A673 (cell line): ENCODE results near the gene EHMT1. TPM values are rescaled to one million over a fixed set of nuclear protein-coding genes. Genes with fewer than 3 reads are reported as not detected.

Experiments used
- BruUV-seq: library from RNA; stranded (reverse); fragments of 400-500 nt; replicated peaks from 2 replicates; lab custom pipeline; 2021; lab: Mats Ljungman, UMichigan
- CTCF ChIA-PET: fragments of 300-600 bp; sonication (Branson Sonifier 250); formaldehyde crosslinking; loops from one replicate; lab custom pipeline; 2022; ENCODE audit warnings: antibody characterized with exemption; lab: Charles Lee
- POLR2A ChIA-PET: fragments of 300-600 bp; sonication (Branson Sonifier 250); formaldehyde crosslinking; loops from one replicate; lab custom pipeline; 2022; ENCODE audit warnings: antibody characterized with exemption; ENCODE audit not compliant: low non-redundant PET; lab: Charles Lee
- DNase-seq: peaks from one replicate; pipeline ENCODE4 v3.0.0-alpha.2; 2015; ENCODE audit warnings: low spot score
- H3K27ac ChIP-seq: fragments of 200-600 bp; sonication (generic); 2 replicates; pipeline ENCODE4 v1.5.1; 2016; ENCODE audit warnings: mixed run types, low read depth, mild to moderate bottlenecking, mixed read lengths, antibody characterized with exemption, low read length; ENCODE audit not compliant: poor library complexity, severe bottlenecking
- H3K27me3 ChIP-seq: fragments of 200-600 bp; sonication (generic); replicated peaks from 2 replicates; pipeline ENCODE4 v1.6.1; 2017; ENCODE audit warnings: mixed run types, low read depth, mild to moderate bottlenecking, mixed read lengths, antibody characterized with exemption, low read length; ENCODE audit not compliant: insufficient read depth, poor library complexity
- H3K36me3 ChIP-seq: fragments of 200-600 bp; sonication (generic); 2 replicates; pipeline ENCODE4 v1.6.1; 2016; ENCODE audit warnings: mixed run types, mild to moderate bottlenecking, mixed read lengths, antibody characterized with exemption, low read length; ENCODE audit not compliant: insufficient read depth, poor library complexity, severe bottlenecking
- H3K4me1 ChIP-seq: fragments of 200-600 bp; sonication (generic); 2 replicates; pipeline ENCODE4 v1.6.1; 2017; ENCODE audit warnings: mixed run types, mild to moderate bottlenecking, mixed read lengths, antibody characterized with exemption, low read length; ENCODE audit not compliant: insufficient read depth, poor library complexity, severe bottlenecking
- H3K4me3 ChIP-seq: fragments of 200-600 bp; sonication (generic); 2 replicates; pipeline ENCODE4 v1.5.1; 2016; ENCODE audit warnings: low read depth, mixed run types, mild to moderate bottlenecking, mixed read lengths, low read length; ENCODE audit not compliant: poor library complexity, severe bottlenecking
- H3K9me3 ChIP-seq: fragments of 200-600 bp; sonication (generic); 2 replicates; pipeline ENCODE4 v1.6.1; 2016; ENCODE audit warnings: mixed run types, low read depth, mild to moderate bottlenecking, mixed read lengths, antibody characterized with exemption, low read length; ENCODE audit not compliant: poor library complexity, severe bottlenecking
- CTCF ChIP-seq: fragments of 300-800, 200-600 bp; sonication (generic); conservative IDR thresholded peaks from 2 replicates; pipeline ENCODE4 v1.5.1; 2017; ENCODE audit warnings: low read depth, mild to moderate bottlenecking, antibody characterized with exemption, low read length, moderate library complexity, mixed read lengths
- EZH2 ChIP-seq: fragments of 200-600 bp; sonication (generic); IDR thresholded peaks from 2 replicates; pipeline ENCODE4 v1.6.1; 2017; ENCODE audit warnings: borderline replicate concordance, low read depth, mild to moderate bottlenecking, mixed read lengths, antibody characterized with exemption, low read length; ENCODE audit not compliant: poor library complexity, severe bottlenecking
- intact Hi-C: fragments of 100-400 bp; cut with micrococcal nuclease; formaldehyde crosslinking; loops from one replicate; pipeline ENCODE4 v1.10.0; 2022; ENCODE audit not compliant: unreplicated experiment
- total RNA-seq: library from RNA; stranded (reverse); gene quantifications from 2 replicates; pipeline ENCODE4 v1.2.3, GENCODE V29; 2021

EHMT1 gene
- total RNA-seq, 1 experiment from 2014 or later = 115 TPM

DNA sequence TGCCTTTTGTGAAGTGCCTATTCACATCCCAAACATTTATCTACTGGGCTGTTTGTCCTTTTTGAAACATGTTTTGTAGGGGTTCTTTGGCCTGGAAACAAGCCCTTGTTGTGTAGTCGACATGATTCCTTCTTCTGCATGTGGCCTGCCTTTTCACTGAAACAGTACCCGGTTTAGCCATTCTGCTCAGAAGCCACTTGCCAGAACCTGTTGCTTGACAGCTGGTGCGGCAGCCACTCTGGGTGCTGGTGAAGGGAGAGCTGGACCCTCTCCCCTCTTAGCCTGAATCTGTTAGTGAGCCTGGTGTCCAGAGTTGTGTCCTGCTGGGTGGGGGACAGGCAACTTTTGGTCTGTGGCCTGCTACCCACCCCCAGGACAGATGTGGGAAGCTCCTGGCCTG is 129.9 kb downstream of the EHMT1 start:
- POLR2A ChIA-PET = no interaction called here
- no peaks in the 10 kb centered on the region for H3K9me3 ChIP-seq
- H3K4me3 ChIP-seq = no peak overlapping the region
- CTCF ChIA-PET = no interaction called here
- H3K36me3 ChIP-seq = peaks cover 20% of the 10 kb centered on the region
- no TSS peak for BruUV-seq
- H3K27me3 ChIP-seq = no peaks in the 10 kb centered on the region
- no peak overlapping the region for H3K27ac ChIP-seq
- peaks cover 6% of the 10 kb centered on the region for H3K4me1 ChIP-seq
- TF ChIP-seq EZH2 = no peak
- no peak for TF ChIP-seq CTCF
- DNase-seq = no peak
- intact Hi-C loops = no loop called here

DNA sequence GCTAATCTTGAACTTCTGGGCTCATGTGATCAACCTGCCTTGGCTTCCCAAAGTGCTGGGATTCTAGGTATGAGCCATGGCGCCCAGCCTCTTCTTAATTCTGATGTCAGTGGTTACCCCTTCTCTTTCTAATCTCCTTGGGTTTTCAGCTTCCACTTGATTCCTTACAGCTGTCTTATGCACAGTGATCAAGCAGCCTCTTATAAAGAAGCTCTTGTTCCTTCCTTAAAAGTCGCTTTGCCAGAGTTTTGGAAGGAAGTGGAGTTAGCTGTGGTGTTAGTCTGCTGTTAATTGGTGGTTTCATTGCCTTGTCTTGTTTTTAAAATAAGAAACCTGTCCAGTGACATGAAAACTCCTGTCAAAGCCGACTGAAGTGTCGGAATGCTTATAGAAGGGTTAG is 130.7 kb downstream of the EHMT1 start:
- intact Hi-C loops = no loop called here
- Histone ChIP-seq H3K27ac (peak overlapping the region; percentile 21), H3K4me1 (peaks cover 6% of the 10 kb centered on the region), H3K27me3 (no peaks in the 10 kb centered on the region), H3K4me3 (no peak overlapping the region), H3K9me3 (no peaks in the 10 kb centered on the region), H3K36me3 (peaks cover 20% of the 10 kb centered on the region)
- BruUV-seq = no TSS peak
- CTCF ChIA-PET = interaction anchor here (0.6 kb wide), 1 partner anchor 170 kb away, joined by 3 read pairs; no protein-coding TSS in a partner anchor
- POLR2A ChIA-PET = no interaction called here
- no peak for DNase-seq
- TF ChIP-seq EZH2 (no peak), CTCF (no peak)

DNA sequence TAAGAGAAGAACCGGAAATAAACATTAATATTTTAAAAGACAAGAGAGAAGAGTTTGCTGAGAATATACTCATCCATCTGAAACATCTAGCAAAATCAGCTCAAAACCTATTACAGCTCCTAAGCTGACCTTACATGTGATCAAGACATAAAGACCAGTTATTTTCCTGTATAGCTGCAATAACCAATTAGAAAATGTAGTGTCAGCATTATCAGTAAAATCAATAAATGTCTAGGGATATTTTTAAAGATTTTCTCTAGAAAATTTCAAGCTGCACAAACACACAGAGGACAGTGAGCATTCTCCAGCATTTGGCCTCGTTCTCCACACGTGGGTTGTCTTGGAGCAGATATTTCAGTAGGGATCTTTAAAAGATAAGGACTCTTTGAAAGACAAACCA is 131.2 kb downstream of the EHMT1 start:
- TF ChIP-seq EZH2 (no peak), CTCF (no peak)
- Histone ChIP-seq H3K4me1 (peaks cover 6% of the 10 kb centered on the region), H3K9me3 (no peaks in the 10 kb centered on the region), H3K36me3 (peaks cover 20% of the 10 kb centered on the region), H3K27me3 (no peaks in the 10 kb centered on the region), H3K27ac (peak overlapping the region; percentile 21), H3K4me3 (no peak overlapping the region)
- intact Hi-C loops = no loop called here
- no peak for DNase-seq
- BruUV-seq = no TSS peak
- POLR2A ChIA-PET = no interaction called here
- CTCF ChIA-PET = no interaction called here
